Activated CD4-positive, alpha-beta T cell treated with anti-CD3 and anti-CD28 coated beads for 36 hours (primary cell): ENCODE data around the gene PLD1. TPM values are rescaled to one million over a fixed set of nuclear protein-coding genes. Genes with fewer than 3 reads are reported as not detected.
"Not testable (repeated sequence)": the region's sequence is repeated elsewhere in the genome, so short reads cannot be mapped to it uniquely, and the experiment has no call there.

Experiments used
- ATAC-seq: fragments of 200-7000 bp; cut with Tn5 transposase; one replicate; pipeline ENCODE4 v1.10.0; 2021; ENCODE audit warnings: mild to moderate bottlenecking, moderate library complexity
- CTCF ChIA-PET: fragments of 350-600 bp; sonication (Branson Sonifier 250); formaldehyde crosslinking; loops from one replicate; lab custom pipeline; 2021; ENCODE audit warnings: antibody characterized with exemption; lab: Charles Lee
- POLR2A ChIA-PET: fragments of 350-600 bp; sonication (Branson Sonifier 250); formaldehyde crosslinking; loops from one replicate; lab custom pipeline; 2021; ENCODE audit warnings: antibody characterized with exemption, inconsistent platforms; lab: Charles Lee
- DNase-seq: peaks from one replicate; pipeline ENCODE4 v3.0.0-alpha.2; 2020
- H3K27ac Mint-ChIP-seq: one replicate; pipeline ENCODE4 v1.8.0; 2021; ENCODE audit warnings: mixed read lengths
- H3K27me3 Mint-ChIP-seq: one replicate; pipeline ENCODE4 v1.8.0; 2021; ENCODE audit warnings: mixed read lengths
- H3K36me3 Mint-ChIP-seq: one replicate; pipeline ENCODE4 v1.8.0; 2021; ENCODE audit warnings: low read depth, mixed read lengths
- H3K4me1 Mint-ChIP-seq: one replicate; pipeline ENCODE4 v1.8.0; 2021; ENCODE audit warnings: mixed read lengths
- H3K4me3 Mint-ChIP-seq: one replicate; pipeline ENCODE4 v1.8.0; 2021; ENCODE audit warnings: mild to moderate bottlenecking, moderate library complexity, mixed read lengths
- H3K9me3 Mint-ChIP-seq: one replicate; pipeline ENCODE4 v1.8.0; 2021; ENCODE audit warnings: low read depth, mixed read lengths
- intact Hi-C, 2 experiments: fragments of 100-400 bp; cut with DNase I in 1 of 2; cut with micrococcal nuclease in 1 of 2; formaldehyde crosslinking; loops; one replicate each; pipeline versions ENCODE4 v1.14.2 to v1.15.1; 2022 to 2024; cut with DNase I, micrococcal nuclease
- total RNA-seq, 2 experiments: library from RNA; stranded (reverse); gene quantifications; one replicate each; pipeline ENCODE4 v1.2.3, GENCODE V29; 2021

Gene PLD1
- total RNA-seq, 2 experiments from 2014 or later, result 1.1 to 1.2 TPM

- CTCF ChIA-PET, result interaction anchor here (0.9 to 3.6 kb wide), 26 partner anchors 8 to 604 kb away, joined by 3 to 22 read pairs (median 4); no protein-coding TSS in a partner anchor
- H3K4me1 Mint-ChIP-seq, result peaks cover 29% of the 10 kb centered on the region
- POLR2A ChIA-PET, result interaction anchor here (0.6 kb wide), 1 partner anchor 51 kb away, joined by 4 read pairs; no protein-coding TSS in a partner anchor
- H3K36me3 Mint-ChIP-seq, result peaks cover 3% of the 10 kb centered on the region
- DNase-seq, result no peak
- no peak overlapping the region for H3K27ac Mint-ChIP-seq
- peaks cover 3% of the 10 kb centered on the region for H3K9me3 Mint-ChIP-seq
- ATAC-seq, result no peak
- no peak overlapping the region for H3K4me3 Mint-ChIP-seq
- intact Hi-C loops, result loop anchor here (2.0 to 10.0 kb wide), 5 partner anchors 105 to 603 kb away; partner anchors contain the start of gene TNIK (in 1 of the 2)
- peaks cover 4% of the 10 kb centered on the region for H3K27me3 Mint-ChIP-seq
These were observed 244.7 kb downstream of the PLD1 start for GRCh38 chr3:171565481-171566058.

DNA sequence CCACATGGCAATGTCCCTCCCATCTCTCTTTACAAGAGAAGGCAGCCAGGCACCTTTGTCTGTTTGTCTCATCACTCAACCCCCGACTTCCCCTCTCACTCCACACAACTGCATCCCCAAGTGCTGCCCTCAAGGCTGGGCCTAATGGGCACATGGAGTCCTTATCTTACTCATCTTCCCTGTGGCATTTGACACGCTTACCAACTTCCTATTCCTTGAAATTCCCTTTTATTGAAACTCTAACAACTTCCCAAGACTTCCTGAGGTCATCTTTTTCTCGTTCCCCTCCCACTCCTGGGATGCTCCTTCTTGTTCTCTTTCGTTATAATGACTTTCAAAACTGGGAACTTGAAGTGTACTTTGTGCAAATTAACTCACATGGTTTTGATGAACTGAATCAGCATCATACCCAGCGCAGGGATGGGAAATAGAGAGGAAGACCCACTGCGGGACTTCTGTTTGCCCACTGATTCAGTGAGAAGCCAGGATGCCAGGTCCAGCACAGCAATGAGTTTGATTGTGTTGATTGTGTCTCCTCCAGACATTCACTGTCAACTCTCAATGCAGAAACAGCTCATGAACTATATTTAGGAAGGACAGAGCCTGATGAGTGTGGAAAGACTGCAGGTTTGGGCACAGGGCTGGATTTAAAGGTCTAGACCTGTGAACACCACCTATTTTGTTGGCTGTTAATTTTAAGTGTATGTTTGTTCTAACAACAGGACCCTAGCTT is 245.4 kb downstream of the PLD1 start:
- Mint-ChIP-seq H3K4me3 (no peak overlapping the region), H3K27me3 (peaks cover 3% of the 10 kb centered on the region), H3K36me3 (peaks cover 3% of the 10 kb centered on the region), H3K4me1 (peaks cover 29% of the 10 kb centered on the region), H3K9me3 (peaks cover 3% of the 10 kb centered on the region), H3K27ac (peak overlapping the region; percentile 28)
- CTCF ChIA-PET, result interaction anchor here (0.7 to 3.6 kb wide), 19 partner anchors 17 to 600 kb away, joined by 3 to 22 read pairs (median 4); no protein-coding TSS in a partner anchor
- POLR2A ChIA-PET, result interaction anchor here (0.6 kb wide), 1 partner anchor 50 kb away, joined by 4 read pairs; no protein-coding TSS in a partner anchor
- no peak for ATAC-seq
- no peak for DNase-seq
- intact Hi-C loops, result loop anchor here (5.0 to 10.0 kb wide), 4 partner anchors 73 to 603 kb away; no protein-coding TSS in a partner anchor

GRCh38 chr3:171563298-171563697 is 247.0 kb downstream of the PLD1 start:
- Mint-ChIP-seq H3K36me3 (peaks cover 3% of the 10 kb centered on the region), H3K27ac (peak overlapping the region; percentile 60), H3K27me3 (no peaks in the 10 kb centered on the region), H3K4me1 (peaks cover 35% of the 10 kb centered on the region), H3K9me3 (peaks cover 3% of the 10 kb centered on the region), H3K4me3 (no peak overlapping the region)
- intact Hi-C loops, result loop anchor here (5.0 to 10.0 kb wide), 3 partner anchors 71 to 316 kb away; no protein-coding TSS in a partner anchor
- peak; percentile 35 for ATAC-seq
- DNase-seq, result peak; percentile 45
- POLR2A ChIA-PET, result no interaction called here
- CTCF ChIA-PET, result interaction anchor here (0.8 to 3.0 kb wide), 3 partner anchors 103 to 602 kb away, joined by 3 to 14 read pairs (median 7); partner anchors contain the start of gene TNIK

GRCh38 chr3:171562459-171562858 is 247.8 kb downstream of the PLD1 start:
- H3K36me3 Mint-ChIP-seq, POLR2A ChIA-PET, H3K27me3 Mint-ChIP-seq, H3K9me3 Mint-ChIP-seq, DNase-seq, H3K4me3 Mint-ChIP-seq, ATAC-seq: not testable (repeated sequence)
- CTCF ChIA-PET, result interaction anchor here (0.9 to 3.0 kb wide), 4 partner anchors 14 to 399 kb away, joined by 3 to 14 read pairs (median 5); partner anchors contain the start of gene TNIK
- intact Hi-C loops, result loop anchor here (1.0 to 10.0 kb wide), 4 partner anchors 70 to 315 kb away; partner anchors contain the start of gene TNIK (in 1 of the 2)
- H3K27ac Mint-ChIP-seq, result peak overlapping the region; percentile 94
- peaks cover 35% of the 10 kb centered on the region for H3K4me1 Mint-ChIP-seq

GRCh38 chr3:171561596-171562323 is 248.5 kb downstream of the PLD1 start:
- peak overlapping the region; percentile 58 for H3K4me3 Mint-ChIP-seq
- peaks cover 36% of the 10 kb centered on the region for H3K4me1 Mint-ChIP-seq
- peak overlapping the region; percentile 94 for H3K27ac Mint-ChIP-seq
- ChIA-PET CTCF (interaction anchor here (1.0 to 3.0 kb wide), 4 partner anchors 11 to 399 kb away, joined by 3 to 14 read pairs (median 5); partner anchors contain the start of gene TNIK), POLR2A (no interaction called here)
- peaks cover 3% of the 10 kb centered on the region for H3K36me3 Mint-ChIP-seq
- intact Hi-C loops, result loop anchor here (1.0 to 10.0 kb wide), 4 partner anchors 69 to 314 kb away; partner anchors contain the start of gene TNIK (in 1 of the 2)
- ATAC-seq (peak; percentile 73), DNase-seq (peak; percentile 17)
- H3K9me3 Mint-ChIP-seq, result peaks cover 3% of the 10 kb centered on the region
- H3K27me3 Mint-ChIP-seq, result no peaks in the 10 kb centered on the region

GRCh38 chr3:171559586-171559985 is 250.7 kb downstream of the PLD1 start:
- ChIA-PET POLR2A (no interaction called here), CTCF (no interaction called here)
- Mint-ChIP-seq H3K36me3 (peaks cover 3% of the 10 kb centered on the region), H3K4me3 (no peak overlapping the region), H3K4me1 (peaks cover 36% of the 10 kb centered on the region), H3K27ac (peak overlapping the region; percentile 34), H3K9me3 (peaks cover 3% of the 10 kb centered on the region), H3K27me3 (no peaks in the 10 kb centered on the region)
- DNase-seq (no peak), ATAC-seq (no peak)
- intact Hi-C loops, result no loop called here

DNA sequence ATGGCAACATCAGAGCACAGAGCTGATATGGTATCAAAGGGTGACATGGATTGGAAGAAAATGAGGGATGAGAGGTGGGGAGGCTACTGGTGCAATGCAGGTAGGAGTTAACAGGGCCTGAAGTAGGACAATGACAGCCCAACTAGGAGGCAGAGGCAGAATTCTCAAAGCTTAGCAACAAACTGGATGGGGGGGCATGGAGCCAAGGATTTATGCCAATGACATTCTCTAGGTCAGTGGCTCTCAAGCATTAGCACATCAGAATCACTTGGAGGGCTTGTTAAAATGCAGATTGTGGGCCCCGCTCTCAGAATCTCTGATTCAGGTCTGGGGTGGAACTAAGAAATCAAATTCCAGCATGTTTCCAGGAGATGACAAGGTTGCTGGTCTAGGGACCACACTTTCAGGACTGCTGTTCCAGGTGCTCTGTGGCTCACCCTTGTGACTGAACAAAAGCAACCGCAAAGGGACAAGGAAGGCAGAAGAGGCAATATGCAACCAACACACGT is 252.0 kb downstream of the PLD1 start:
- intact Hi-C loops, result no loop called here
- peaks cover 33% of the 10 kb centered on the region for H3K4me1 Mint-ChIP-seq
- DNase-seq (no peak), ATAC-seq (no peak)
- peaks cover 3% of the 10 kb centered on the region for H3K9me3 Mint-ChIP-seq
- peaks cover 3% of the 10 kb centered on the region for H3K36me3 Mint-ChIP-seq
- POLR2A ChIA-PET, result no interaction called here
- H3K27ac Mint-ChIP-seq, result no peak overlapping the region
- no peak overlapping the region for H3K4me3 Mint-ChIP-seq
- H3K27me3 Mint-ChIP-seq, result no peaks in the 10 kb centered on the region
- CTCF ChIA-PET, result interaction anchor here (0.9 to 2.8 kb wide), 2 partner anchors 8 to 188 kb away, joined by 5 to 12 read pairs; no protein-coding TSS in a partner anchor

GRCh38 chr3:171557173-171557572 is 253.1 kb downstream of the PLD1 start:
- Mint-ChIP-seq H3K27me3 (no peaks in the 10 kb centered on the region), H3K4me1 (peaks cover 26% of the 10 kb centered on the region), H3K36me3 (peaks cover 2% of the 10 kb centered on the region), H3K9me3 (peaks cover 3% of the 10 kb centered on the region), H3K27ac (no peak overlapping the region), H3K4me3 (no peak overlapping the region)
- CTCF ChIA-PET, result interaction anchor here (0.9 to 2.8 kb wide), 2 partner anchors 9 to 187 kb away, joined by 5 to 12 read pairs; no protein-coding TSS in a partner anchor
- POLR2A ChIA-PET, result no interaction called here
- intact Hi-C loops, result no loop called here
- DNase-seq, result no peak
- ATAC-seq, result no peak

GRCh38 chr3:171556574-171557145 is 253.6 kb downstream of the PLD1 start:
- Mint-ChIP-seq H3K36me3 (no peaks in the 10 kb centered on the region), H3K4me3 (no peak overlapping the region), H3K27ac (no peak overlapping the region), H3K27me3 (no peaks in the 10 kb centered on the region), H3K4me1 (peaks cover 21% of the 10 kb centered on the region), H3K9me3 (peaks cover 3% of the 10 kb centered on the region)
- DNase-seq, result no peak
- CTCF ChIA-PET, result interaction anchor here (2.8 kb wide), 1 partner anchor 10 kb away, joined by 12 read pairs; no protein-coding TSS in a partner anchor
- POLR2A ChIA-PET, result no interaction called here
- intact Hi-C loops, result no loop called here
- no peak for ATAC-seq

DNA sequence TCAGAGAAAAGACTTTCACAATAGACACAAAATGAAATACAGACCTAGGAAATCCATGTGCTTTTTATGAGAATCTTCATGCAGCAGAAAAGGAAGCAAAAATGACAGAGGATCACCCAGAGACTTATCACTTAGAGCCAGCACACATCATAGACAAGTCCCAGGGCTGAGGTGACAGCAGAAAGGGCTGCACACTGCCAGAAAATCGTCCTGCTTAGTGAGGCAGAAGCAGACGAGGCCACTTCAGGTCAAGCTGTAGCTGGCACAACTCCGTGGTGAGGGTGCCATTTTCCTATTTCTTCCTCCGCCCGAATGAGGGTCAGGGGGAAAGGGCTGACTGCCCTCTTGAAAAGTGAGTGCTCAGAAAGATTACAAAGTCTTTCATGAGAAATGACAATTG is 254.1 kb downstream of the PLD1 start:
- Mint-ChIP-seq H3K9me3 (peaks cover under 1% of the 10 kb centered on the region), H3K27me3 (no peaks in the 10 kb centered on the region), H3K4me3 (no peak overlapping the region), H3K27ac (peak overlapping the region; percentile 30), H3K4me1 (peaks cover 16% of the 10 kb centered on the region), H3K36me3 (no peaks in the 10 kb centered on the region)
- DNase-seq, result no peak
- ChIA-PET POLR2A (no interaction called here), CTCF (interaction anchor here (2.8 kb wide), 1 partner anchor 10 kb away, joined by 12 read pairs; no protein-coding TSS in a partner anchor)
- intact Hi-C loops, result no loop called here
- no peak for ATAC-seq
